H1 (cell line): ENCODE data around the gene AGR3. TPM values are rescaled to one million over a fixed set of nuclear protein-coding genes. Genes with fewer than 3 reads are reported as not detected.

Experiments
- CTCF ChIA-PET: fragments of 300-600 bp; sonication (Branson Sonifier 250); formaldehyde crosslinking; loops from one replicate; lab custom pipeline; 2021; ENCODE audit not compliant: partially characterized antibody; lab: Charles Lee
- POLR2A ChIA-PET: fragments of 300-600 bp; sonication (Branson Sonifier 250); formaldehyde crosslinking; loops from one replicate; lab custom pipeline; 2021; ENCODE audit warnings: inconsistent platforms; ENCODE audit not compliant: partially characterized antibody; lab: Charles Lee
- DNase-seq, 2 experiments: peaks; one replicate each; pipeline versions ENCODE4 v3.0.0 to v3.0.0-alpha.2; 2010 to 2022; ENCODE audit warnings: low spot score in 2 of 2, low read depth in 1 of 2, mixed read lengths in 1 of 2
- FAIRE-seq: peaks from 2 replicates; lab custom pipeline; 2011; peaks lifted over from hg19 to GRCh38; lab: Jason Lieb, UNC
- H2AFZ ChIP-seq: 2 replicates; pipeline ENCODE4 v1.8.1; 2012; ENCODE audit warnings: low read length, inconsistent platforms
- H2AK5ac ChIP-seq: 2 replicates; pipeline ENCODE4 v1.6.1; 2013; ENCODE audit warnings: low read depth, low read length
- H2BK120ac ChIP-seq: replicated peaks from 2 replicates; pipeline ENCODE3; 2013; ENCODE audit warnings: low read depth, low read length, inconsistent platforms
- H2BK12ac ChIP-seq: 2 replicates; pipeline ENCODE4 v1.6.1; 2013; ENCODE audit warnings: low read depth, low read length
- H2BK15ac ChIP-seq: 2 replicates; pipeline ENCODE4 v1.6.1; 2013; ENCODE audit warnings: low read length
- H2BK20ac ChIP-seq: 2 replicates; pipeline ENCODE4 v1.6.1; 2013; ENCODE audit warnings: low read length
- H2BK5ac ChIP-seq: 2 replicates; pipeline ENCODE4 v1.6.1; 2013; ENCODE audit warnings: low read depth, low read length
- H3K14ac ChIP-seq: 2 replicates; pipeline ENCODE4 v1.6.1; 2013; ENCODE audit warnings: inconsistent platforms; ENCODE audit not compliant: insufficient read length
- H3K18ac ChIP-seq: 2 replicates; pipeline ENCODE4 v1.6.1; 2013; ENCODE audit warnings: low read length; ENCODE audit errors: extremely low read depth
- H3K23ac ChIP-seq: 2 replicates; pipeline ENCODE4 v1.6.1; 2013; ENCODE audit warnings: inconsistent platforms; ENCODE audit not compliant: insufficient read length
- H3K23me2 ChIP-seq: 2 replicates; pipeline ENCODE4 v1.6.1; 2013; ENCODE audit warnings: low read depth, low read length
- H3K27ac ChIP-seq: 2 replicates; pipeline ENCODE4 v1.6.1; 2011; ENCODE audit warnings: low read depth, low read length, inconsistent platforms
- H3K27me3 ChIP-seq, 4 experiments: replicated peaks in 1 of 4; 1 replicate in 1 of 4; 2 replicates in 3 of 4; pipeline versions ENCODE4 v1.6.1 to v1.8.1; 2011 to 2013; ENCODE audit warnings: low read length in 3 of 4, mild to moderate bottlenecking in 3 of 4, inconsistent platforms in 2 of 4, mixed read lengths in 2 of 4, moderate library complexity in 1 of 4; ENCODE audit not compliant: control insufficient read depth in 3 of 4, insufficient read depth in 3 of 4; ENCODE audit errors: extremely low read depth in 1 of 4
- H3K36me3 ChIP-seq, 4 experiments: 2 replicates each; pipeline versions ENCODE4 v1.6.1 to v1.8.1; 2011 to 2013; ENCODE audit warnings: mild to moderate bottlenecking in 4 of 4, low read length in 3 of 4, moderate library complexity in 2 of 4, control low read depth in 1 of 4, inconsistent platforms in 1 of 4; ENCODE audit not compliant: insufficient read depth in 4 of 4, control insufficient read depth in 2 of 4
- H3K4ac ChIP-seq: replicated peaks from 2 replicates; pipeline ENCODE3; 2013; ENCODE audit warnings: low read length, low read depth, mixed read lengths, inconsistent platforms; ENCODE audit not compliant: insufficient read length
- H3K4me1 ChIP-seq, 4 experiments: replicated peaks in 1 of 4; 1 replicate in 1 of 4; 2 replicates in 3 of 4; pipeline versions ENCODE4 v1.6.1 to v1.8.1; 2011 to 2013; ENCODE audit warnings: low read length in 3 of 4, inconsistent platforms in 2 of 4, mixed read lengths in 1 of 4; ENCODE audit not compliant: insufficient read depth in 4 of 4, control insufficient read depth in 3 of 4
- H3K4me2 ChIP-seq, 2 experiments: 2 replicates each; pipeline versions ENCODE4 v1.6.1 to v1.8.1; 2011 to 2013; ENCODE audit warnings: low read depth in 2 of 2, low read length in 2 of 2, control low read depth in 1 of 2, inconsistent platforms in 1 of 2, mild to moderate bottlenecking in 1 of 2; ENCODE audit not compliant: insufficient read depth in 1 of 2
- H3K4me3 ChIP-seq, 4 experiments: fragments of 200-600, 300-600 bp in 1 of 4; sonication (generic), shearing (Covaris generic), sonication (Bioruptor Twin) in 1 of 4; 2 replicates each; pipeline versions ENCODE4 v1.5.1 to v1.8.1; 2011 to 2016; ENCODE audit warnings: low read length in 4 of 4, low read depth in 3 of 4, control low read depth in 2 of 4, inconsistent platforms in 2 of 4, mild to moderate bottlenecking in 2 of 4, mixed read lengths in 1 of 4, moderate library complexity in 1 of 4; ENCODE audit not compliant: insufficient read depth in 2 of 4; ENCODE audit errors: extremely low read depth in 1 of 4
- H3K56ac ChIP-seq: replicated peaks from 2 replicates; pipeline ENCODE3; 2013; ENCODE audit warnings: low read depth, mild to moderate bottlenecking, mixed read lengths, low read length, inconsistent platforms; ENCODE audit not compliant: insufficient read length
- H3K79me1 ChIP-seq: 2 replicates; pipeline ENCODE4 v1.6.1; 2013; ENCODE audit warnings: low read depth, low read length, control low read depth
- H3K79me2 ChIP-seq, 2 experiments: 2 replicates each; pipeline versions ENCODE4 v1.6.1 to v1.8.1; 2012 to 2013; ENCODE audit warnings: low read length in 2 of 2, mild to moderate bottlenecking in 2 of 2, inconsistent platforms in 1 of 2; ENCODE audit not compliant: insufficient read depth in 2 of 2, control insufficient read depth in 1 of 2
- H3K9ac ChIP-seq, 4 experiments: replicated peaks in 1 of 4; 1 replicate in 1 of 4; 2 replicates in 3 of 4; pipeline versions ENCODE4 v1.6.1 to v1.8.1; 2011 to 2013; ENCODE audit warnings: low read depth in 3 of 4, low read length in 3 of 4, control low read depth in 2 of 4, mild to moderate bottlenecking in 2 of 4, moderate library complexity in 2 of 4, inconsistent platforms in 1 of 4; ENCODE audit errors: extremely low read depth in 1 of 4
- H3K9me3 ChIP-seq, 2 experiments: 2 replicates each; pipeline versions ENCODE4 v1.6.1 to v1.8.1; 2012 to 2013; ENCODE audit warnings: mild to moderate bottlenecking in 2 of 2, moderate library complexity in 2 of 2, control low read depth in 1 of 2, inconsistent platforms in 1 of 2, low read depth in 1 of 2, low read length in 1 of 2, mixed read lengths in 1 of 2; ENCODE audit not compliant: insufficient read depth in 2 of 2
- H4K20me1 ChIP-seq, 2 experiments: replicated peaks in 1 of 2; 2 replicates each; pipeline versions ENCODE3 to v1.8.1; 2011 to 2013; ENCODE audit warnings: inconsistent platforms in 2 of 2, low read length in 2 of 2, mild to moderate bottlenecking in 1 of 2; ENCODE audit not compliant: insufficient read depth in 2 of 2, control insufficient read depth in 1 of 2
- H4K5ac ChIP-seq: 2 replicates; pipeline ENCODE4 v1.6.1; 2013; ENCODE audit warnings: low read length, low read depth, mixed read lengths, inconsistent platforms; ENCODE audit not compliant: insufficient read length
- H4K8ac ChIP-seq: 2 replicates; pipeline ENCODE4 v1.8.0; 2013; ENCODE audit warnings: mild to moderate bottlenecking, moderate library complexity, low read length, inconsistent platforms; ENCODE audit not compliant: insufficient read depth; ENCODE audit errors: extremely low read depth
- H4K91ac ChIP-seq: replicated peaks from 2 replicates; pipeline ENCODE3; 2013; ENCODE audit warnings: low read length, mixed read lengths, inconsistent platforms; ENCODE audit not compliant: insufficient read length
- SUZ12 ChIP-seq: fragments of 200-600 bp; sonication (generic); IDR thresholded peaks from 2 replicates; pipeline ENCODE4 v1.6.1; 2012; ENCODE audit warnings: mild to moderate bottlenecking, inconsistent platforms, low read length, moderate library complexity, mixed read lengths
- WGBS, 2 experiments: shearing (Covaris generic) in 1 of 2; methylation state at CpG; one replicate each; pipeline versions ENCODE4 v1.1.6 to v1.1.7; 2013 to 2015; ENCODE audit warnings: low lambda C conversion rate in 2 of 2, mixed read lengths in 2 of 2, inconsistent platforms in 1 of 2, low coverage in 1 of 2, missing lambda C conversion rate in 1 of 2; ENCODE audit not compliant: insufficient replicate concordance in 2 of 2, insufficient coverage in 1 of 2, insufficient read length in 1 of 2; ENCODE audit errors: extremely low coverage in 1 of 2, missing lambda C conversion rate in 1 of 2; 5-methylcytosine and 5-hydroxymethylcytosine counted together
- polyA plus RNA-seq, 7 experiments: library from polyadenylated mRNA; depleted of rRNA in 3 of 7; stranded (reverse) in 5 of 7; unstranded in 2 of 7; fragments of >200 nt in 5 of 7; fragments of 200-250 nt in 2 of 7; gene quantifications; 1 replicate in 5 of 7; 2 replicates in 1 of 7; 4 replicates in 1 of 7; pipeline versions ENCODE4 v1.2.1 to v1.2.3, GENCODE V29; 2011 to 2013; ENCODE audit warnings: missing spikeins in 2 of 7, mixed read lengths in 2 of 7
- total RNA-seq: library from RNA; stranded (reverse); fragmentation: NEBNext Ultra II Directional; extraction: Animal tissue kit (Norgen Biotek cat#: 25700); gene quantifications from 2 replicates; pipeline ENCODE4 v1.2.1, GENCODE V29; 2021

The AGR3 gene
- total and polyA plus RNA-seq, 2 of the 8 experiments (the other 6 are each of a cell fraction or from before 2014, with no cell fraction given) = not detected

DNA sequence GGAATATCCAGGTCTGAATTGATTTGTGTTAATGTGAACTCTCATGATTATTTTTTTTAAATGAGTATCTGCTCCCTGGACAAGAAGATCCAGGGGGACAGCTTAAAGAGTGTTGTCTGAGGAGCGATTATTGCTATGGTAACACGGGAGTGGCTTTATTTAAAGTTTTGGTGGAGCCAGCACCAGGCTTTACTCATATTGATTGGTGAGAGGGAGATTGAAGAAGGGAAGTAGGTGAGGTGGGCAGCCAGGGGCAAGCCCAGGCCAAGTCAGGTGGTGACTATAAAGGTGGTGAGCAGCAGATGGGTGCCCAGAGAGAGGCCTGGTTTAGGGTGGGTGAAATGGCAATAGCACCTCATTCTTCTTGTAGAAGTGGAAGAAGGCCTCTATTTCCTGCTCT, 66.8 kb downstream of the AGR3 start:
- Histone ChIP-seq H2AFZ (no peak overlapping the region), H2BK15ac (no peak overlapping the region), H3K79me2 (no peaks in the 10 kb centered on the region), H3K9ac (no peak overlapping the region), H3K4me1 (no peaks in the 10 kb centered on the region), H3K18ac (no peak overlapping the region), H4K5ac (no peak overlapping the region), H2BK5ac (no peak overlapping the region), H3K27me3 (no peaks in the 10 kb centered on the region), H2BK20ac (no peak overlapping the region), H3K4ac (no peak overlapping the region), H3K23ac (no peak overlapping the region), H3K79me1 (no peaks in the 10 kb centered on the region), H4K91ac (no peak overlapping the region), H3K36me3 (no peaks in the 10 kb centered on the region), H3K56ac (no peak overlapping the region), H3K14ac (no peak overlapping the region), H2BK120ac (no peak overlapping the region), H3K9me3 (no peaks in the 10 kb centered on the region)
- ChIA-PET CTCF (no interaction called here), POLR2A (no interaction called here)
- DNase-seq (no peak), FAIRE-seq (no peak)
- WGBS, 2 experiments = 91% methylated on average over 2 of the region's 2 CpGs; no CpG with 5 or more reads in 1 of the 2 experiments
- TF ChIP-seq SUZ12 = no peak
- TF ChIP-seq, all 59 proteins: peak for 0
- no peak overlapping the region for H3K4me3 ChIP-seq
- no peaks in the 10 kb centered on the region for H4K20me1 ChIP-seq
- H2BK12ac ChIP-seq = no peak overlapping the region
- no peak overlapping the region for H4K8ac ChIP-seq
- H2AK5ac ChIP-seq = no peak overlapping the region
- H3K27ac ChIP-seq = no peak overlapping the region
- no peaks in the 10 kb centered on the region for H3K23me2 ChIP-seq
- no peak overlapping the region for H3K4me2 ChIP-seq
